Ishikawa (cell line): Measurements from ENCODE around the gene COX10.

Experiments used
- EP300 ChIP-seq: IDR thresholded peaks from 2 replicates; pipeline ENCODE4 v1.6.1; 2012; ENCODE audit warnings: borderline replicate concordance
- USF1 ChIP-seq: IDR thresholded peaks from 2 replicates; pipeline ENCODE4 v1.6.1; 2012

GRCh38 chr17:14200354-14200753, 131.1 kb downstream of the COX10 start:
- TF ChIP-seq USF1 (no peak), EP300 (no peak)
